ACHN (cell line): Measurements from ENCODE around the gene PPIB.

ENCODE experiments used
- DNase-seq: peaks from one replicate; pipeline ENCODE4 v3.0.0-alpha.2; 2015
- in situ Hi-C: cut with HindIII; loops from 2 replicates; pipeline ENCODE4 v1.10.0; 2017; ENCODE audit warnings: low sequenced_read_pairs, low pct_ligation_motif_present, low pct_unique_long_range_greater_than_20kb

The PPIB gene

GRCh38 chr15:64146041-64146440, 16.8 kb downstream of the PPIB start:
- in situ Hi-C loops = no loop called here
- no peak for DNase-seq

GRCh38 chr15:64144565-64145281, 18.1 kb downstream of the PPIB start:
- DNase-seq = no peak
- in situ Hi-C loops = no loop called here

- in situ Hi-C loops = no loop called here
- DNase-seq = no peak
Measured at GRCh38 chr15:64144192-64144564, 18.6 kb downstream of the PPIB start.

- DNase-seq = no peak
- in situ Hi-C loops = no loop called here
Measured at GRCh38 chr15:64143276-64143675, 19.5 kb downstream of the PPIB start.

GRCh38 chr15:64141798-64142512, 20.9 kb downstream of the PPIB start:
- in situ Hi-C loops = no loop called here
- no peak for DNase-seq

- no peak for DNase-seq
- in situ Hi-C loops = no loop called here
Measured at GRCh38 chr15:64138331-64138941, 24.4 kb downstream of the PPIB start.

- DNase-seq = no peak
- in situ Hi-C loops = no loop called here
Measured at GRCh38 chr15:64137226-64137833, 25.5 kb downstream of the PPIB start.

- in situ Hi-C loops = no loop called here
- DNase-seq = no peak
Measured at GRCh38 chr15:64136347-64136746, 26.5 kb downstream of the PPIB start.

- DNase-seq = no peak
- in situ Hi-C loops = no loop called here
Measured at GRCh38 chr15:64134345-64134829, 28.4 kb downstream of the PPIB start.

GRCh38 chr15:64133623-64134344, 29.0 kb downstream of the PPIB start:
- in situ Hi-C loops = no loop called here

GRCh38 chr15:64132217-64132616, 30.6 kb downstream of the PPIB start:
- in situ Hi-C loops = no loop called here
- no peak for DNase-seq

More at GRCh38 chr15:64133623-64134344, 29.0 kb downstream of the PPIB start:
- DNase-seq = no peak

- in situ Hi-C loops = no loop called here
- DNase-seq = no peak
Measured at GRCh38 chr15:64131547-64131946, 31.3 kb downstream of the PPIB start.

- in situ Hi-C loops = no loop called here
- no peak for DNase-seq
Measured at GRCh38 chr15:64130159-64130558, 32.7 kb downstream of the PPIB start.

- in situ Hi-C loops = no loop called here
- no peak for DNase-seq
Measured at GRCh38 chr15:64127521-64128270, 35.1 kb downstream of the PPIB start.

GRCh38 chr15:64125978-64126377, 36.8 kb downstream of the PPIB start:
- no peak for DNase-seq
- in situ Hi-C loops = no loop called here

GRCh38 chr15:64122936-64123351, 39.9 kb downstream of the PPIB start:
- DNase-seq = no peak
- in situ Hi-C loops = no loop called here

GRCh38 chr15:64122444-64122843, 40.4 kb downstream of the PPIB start:
- no peak for DNase-seq
- in situ Hi-C loops = no loop called here

- in situ Hi-C loops = no loop called here
- no peak for DNase-seq
Measured at GRCh38 chr15:64121614-64122013, 41.2 kb downstream of the PPIB start.
